Stimulated activated naive CD4-positive, alpha-beta T cell treated with Interleukin-2 at 50 U/mL for 16 hours (primary cell): ENCODE data around the gene SLC38A3.

Experiments used
- DNase-seq: peaks from one replicate; lab custom pipeline; 2025; lab: John Stamatoyannopoulos, UW

Gene SLC38A3

GRCh38 chr3:50267280-50267913 lies 62.3 kb downstream of the SLC38A3 start:
- DNase-seq, result no peak

- no peak for DNase-seq
These were observed 63.2 kb downstream of the SLC38A3 start for GRCh38 chr3:50268276-50268675.

GRCh38 chr3:50268703-50269451 lies 63.8 kb downstream of the SLC38A3 start, which contains the start of gene SEMA3B:
TSS of gene SEMA3B (plus strand) at chr3:50269147. CDS start at chr3:50269241, 94 bp downstream.
- no peak for DNase-seq

GRCh38 chr3:50269460-50269859 lies 64.4 kb downstream of the SLC38A3 start:
- no peak for DNase-seq

GRCh38 chr3:50269977-50270413 lies 64.9 kb downstream of the SLC38A3 start:
- DNase-seq, result no peak

GRCh38 chr3:50270422-50271224 lies 65.6 kb downstream of the SLC38A3 start:
- DNase-seq, result no peak
